Nephron progenitor cell (in vitro differentiated cells): ENCODE results near the gene PRR14.
A peak's percentile ranks its signal among the peaks of the same experiment; 100 is the strongest.

ENCODE experiments used
- DNase-seq: peaks from one replicate; pipeline ENCODE4 v3.0.0; 2021
- H3K27ac Mint-ChIP-seq: 2 replicates; pipeline ENCODE4 v1.8.0; 2021; ENCODE audit warnings: mild to moderate bottlenecking, moderate library complexity, mixed read lengths
- H3K27me3 Mint-ChIP-seq: 2 replicates; pipeline ENCODE4 v1.8.0; 2021; ENCODE audit warnings: mild to moderate bottlenecking, low read depth, mixed read lengths; ENCODE audit not compliant: poor library complexity
- H3K36me3 Mint-ChIP-seq: 2 replicates; pipeline ENCODE4 v1.8.0; 2021; ENCODE audit warnings: low read depth, mixed read lengths
- H3K4me1 Mint-ChIP-seq: 2 replicates; pipeline ENCODE4 v1.8.0; 2021; ENCODE audit warnings: mixed read lengths
- H3K4me3 Mint-ChIP-seq: 2 replicates; pipeline ENCODE4 v1.8.0; 2021; ENCODE audit warnings: mild to moderate bottlenecking, moderate library complexity, mixed read lengths
- H3K9me3 Mint-ChIP-seq: 2 replicates; pipeline ENCODE4 v1.8.0; 2021; ENCODE audit warnings: mild to moderate bottlenecking, moderate library complexity, mixed read lengths
- TF ChIP-seq, protein P1 (sequence below): fragments of 200-600 bp; sonication (generic); IDR thresholded peaks from 2 replicates; pipeline ENCODE4 v1.5.0; 2021; ENCODE audit warnings: antibody characterized with exemption

The PRR14 gene

DNA sequence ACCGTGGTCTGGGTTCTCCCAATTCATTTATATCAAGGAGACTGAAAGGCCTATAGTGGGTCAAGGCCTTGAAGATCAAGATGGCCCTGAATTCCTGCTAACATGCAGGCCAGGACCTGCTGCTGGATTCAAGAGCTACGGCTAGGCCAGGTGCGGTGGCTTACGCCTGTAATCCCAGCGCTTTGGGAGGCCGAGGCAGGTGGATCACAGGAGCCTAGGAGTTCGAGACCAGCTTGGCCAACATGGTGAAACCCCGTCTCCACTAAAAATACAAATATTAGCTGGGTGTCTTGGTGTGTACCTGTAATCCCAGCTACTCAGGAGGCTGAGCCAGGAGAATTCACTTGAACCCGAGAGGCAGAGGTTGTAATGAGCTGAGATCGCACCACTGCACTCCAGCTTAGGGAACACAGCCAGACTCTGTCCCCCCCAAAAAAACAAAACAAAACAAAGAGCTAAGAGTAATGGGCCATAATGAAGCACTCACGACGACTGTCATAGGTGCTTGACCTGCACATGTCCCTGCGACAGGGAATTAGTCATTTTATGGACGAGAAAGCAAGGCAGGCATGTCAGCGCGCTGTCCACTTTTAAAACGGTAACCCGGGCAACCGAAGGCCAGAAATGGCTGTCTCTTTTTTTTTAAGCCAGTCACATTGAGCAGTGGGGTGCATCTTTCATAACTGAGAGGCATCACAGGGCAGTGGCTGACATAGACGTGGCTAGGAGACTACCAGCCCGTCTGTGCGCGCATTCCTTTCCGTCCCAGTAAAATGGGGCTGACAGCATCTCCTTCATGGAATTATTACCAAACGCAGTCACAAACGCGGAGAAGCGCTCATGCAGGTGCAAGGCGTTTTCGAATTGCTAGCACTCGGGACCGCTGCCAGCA lies 6.5 kb downstream of the PRR14 start:
- Mint-ChIP-seq H3K4me1 (peaks cover 42% of the 10 kb centered on the region), H3K9me3 (no peaks in the 10 kb centered on the region), H3K36me3 (peaks cover 38% of the 10 kb centered on the region), H3K27ac (peak overlapping the region; percentile 96), H3K4me3 (peak overlapping the region; percentile 82), H3K27me3 (peaks cover 2% of the 10 kb centered on the region)
- DNase-seq, result no peak
- TF ChIP-seq, protein P1, sequence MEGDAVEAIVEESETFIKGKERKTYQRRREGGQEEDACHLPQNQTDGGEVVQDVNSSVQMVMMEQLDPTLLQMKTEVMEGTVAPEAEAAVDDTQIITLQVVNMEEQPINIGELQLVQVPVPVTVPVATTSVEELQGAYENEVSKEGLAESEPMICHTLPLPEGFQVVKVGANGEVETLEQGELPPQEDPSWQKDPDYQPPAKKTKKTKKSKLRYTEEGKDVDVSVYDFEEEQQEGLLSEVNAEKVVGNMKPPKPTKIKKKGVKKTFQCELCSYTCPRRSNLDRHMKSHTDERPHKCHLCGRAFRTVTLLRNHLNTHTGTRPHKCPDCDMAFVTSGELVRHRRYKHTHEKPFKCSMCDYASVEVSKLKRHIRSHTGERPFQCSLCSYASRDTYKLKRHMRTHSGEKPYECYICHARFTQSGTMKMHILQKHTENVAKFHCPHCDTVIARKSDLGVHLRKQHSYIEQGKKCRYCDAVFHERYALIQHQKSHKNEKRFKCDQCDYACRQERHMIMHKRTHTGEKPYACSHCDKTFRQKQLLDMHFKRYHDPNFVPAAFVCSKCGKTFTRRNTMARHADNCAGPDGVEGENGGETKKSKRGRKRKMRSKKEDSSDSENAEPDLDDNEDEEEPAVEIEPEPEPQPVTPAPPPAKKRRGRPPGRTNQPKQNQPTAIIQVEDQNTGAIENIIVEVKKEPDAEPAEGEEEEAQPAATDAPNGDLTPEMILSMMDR, result no peak

GRCh38 chr16:30657866-30658730 lies 7.3 kb downstream of the PRR14 start, which contains the start of gene FBRS:
Gene FBRS (plus strand): TSS chr16:30658431. CDS start chr16:30659519, 1,088 bp downstream.
- peaks cover 2% of the 10 kb centered on the region for H3K27me3 Mint-ChIP-seq
- DNase-seq, result peak; percentile 100
- peaks cover 37% of the 10 kb centered on the region for H3K4me1 Mint-ChIP-seq
- TF ChIP-seq, protein P1, result peak; percentile 68
- peak within 1 kb of the TSS; percentile 98 for H3K4me3 Mint-ChIP-seq
- H3K36me3 Mint-ChIP-seq, result peaks cover 39% of the 10 kb centered on the region
- H3K9me3 Mint-ChIP-seq, result no peaks in the 10 kb centered on the region
- H3K27ac Mint-ChIP-seq, result peak within 1 kb of the TSS; percentile 100

GRCh38 chr16:30658731-30659506 lies 8.2 kb downstream of the PRR14 start:
- H3K27me3 Mint-ChIP-seq, result peaks cover 2% of the 10 kb centered on the region
- peak; percentile 72 for DNase-seq

GRCh38 chr16:30659507-30660423 lies 9.0 kb downstream of the PRR14 start:
- peaks cover 45% of the 10 kb centered on the region for H3K4me1 Mint-ChIP-seq
- H3K27me3 Mint-ChIP-seq, result peaks cover 2% of the 10 kb centered on the region
- H3K36me3 Mint-ChIP-seq, result peaks cover 46% of the 10 kb centered on the region
- peak overlapping the region; percentile 79 for H3K4me3 Mint-ChIP-seq
- H3K27ac Mint-ChIP-seq, result peak overlapping the region; percentile 19
- peak; percentile 74 for DNase-seq
- no peaks in the 10 kb centered on the region for H3K9me3 Mint-ChIP-seq
- TF ChIP-seq, protein P1, result no peak

More at GRCh38 chr16:30658731-30659506, 8.2 kb downstream of the PRR14 start:
- H3K4me1 Mint-ChIP-seq, result peaks cover 45% of the 10 kb centered on the region
- no peaks in the 10 kb centered on the region for H3K9me3 Mint-ChIP-seq
- peaks cover 46% of the 10 kb centered on the region for H3K36me3 Mint-ChIP-seq
- H3K4me3 Mint-ChIP-seq, result peak overlapping the region; percentile 98
- TF ChIP-seq, protein P1, result no peak
- H3K27ac Mint-ChIP-seq, result peak overlapping the region; percentile 100
